GM12864 (cell line): Measurements from ENCODE around the gene TMEM135.

Source experiments
- DNase-seq: peaks from one replicate; pipeline ENCODE4 v3.0.0-alpha.2; 2011; ENCODE audit warnings: low read depth
- H3K4me3 ChIP-seq: 2 replicates; pipeline ENCODE4 v1.5.1; 2011; ENCODE audit warnings: mild to moderate bottlenecking, low read depth, low read length, control low read depth
- CTCF ChIP-seq: IDR thresholded peaks from 2 replicates; pipeline ENCODE4 v1.5.1; 2011; ENCODE audit warnings: low read depth, mild to moderate bottlenecking, moderate library complexity, low read length, control low read depth, inconsistent platforms; ENCODE audit errors: missing control alignments

The TMEM135 gene

GRCh38 chr11:87366346-87366745, 328.6 kb downstream of the TMEM135 start:
- DNase-seq: no peak
- no peak for TF ChIP-seq CTCF
- no peak overlapping the region for H3K4me3 ChIP-seq

- no peak for TF ChIP-seq CTCF
- H3K4me3 ChIP-seq: no peak overlapping the region
- no peak for DNase-seq
These were observed 329.1 kb downstream of the TMEM135 start for GRCh38 chr11:87366763-87367405.

- H3K4me3 ChIP-seq: no peak overlapping the region
- no peak for DNase-seq
- no peak for TF ChIP-seq CTCF
These were observed 330.4 kb downstream of the TMEM135 start for GRCh38 chr11:87368151-87368550.

GRCh38 chr11:87368858-87369480, 331.2 kb downstream of the TMEM135 start:
- no peak overlapping the region for H3K4me3 ChIP-seq
- no peak for DNase-seq
- TF ChIP-seq CTCF: no peak

GRCh38 chr11:87369888-87370287, 332.2 kb downstream of the TMEM135 start:
- DNase-seq: no peak
- TF ChIP-seq CTCF: no peak
- H3K4me3 ChIP-seq: no peak overlapping the region

GRCh38 chr11:87372065-87372464, 334.3 kb downstream of the TMEM135 start:
- TF ChIP-seq CTCF: no peak
- DNase-seq: no peak
- no peak overlapping the region for H3K4me3 ChIP-seq
